K562 (cell line): ENCODE results near the gene TLE3. TPM values are rescaled to one million over a fixed set of nuclear protein-coding genes. Genes with fewer than 3 reads are reported as not detected.
A peak's percentile ranks its signal among the peaks of the same experiment; 100 is the strongest.

Experiments used
- ARID1B ChIP-seq: fragments of 450-650 bp; IDR thresholded peaks from 2 replicates; pipeline ENCODE4 v1.6.1; 2016; ENCODE audit warnings: antibody characterized with exemption, mild to moderate bottlenecking, inconsistent platforms
- ESRRB ChIP-seq: fragments of 250-450 bp; sonication (Bioruptor Pico); IDR thresholded peaks from 2 replicates; pipeline ENCODE4 v1.5.0; 2020; ENCODE audit warnings: mild to moderate bottlenecking, moderate library complexity, borderline replicate concordance
- FOXA1 ChIP-seq: fragments of 450-650 bp; IDR thresholded peaks from 2 replicates; pipeline ENCODE4 v1.6.1; 2016; ENCODE audit warnings: mild to moderate bottlenecking, borderline replicate concordance
- HDAC1 ChIP-seq, 2 experiments: fragments of 450-650 bp; IDR thresholded peaks; 2 replicates each; pipeline ENCODE4 v1.6.1; 2016 to 2017; ENCODE audit warnings: inconsistent platforms in 1 of 2, mild to moderate bottlenecking in 1 of 2, moderate library complexity in 1 of 2
- HDAC3 ChIP-seq: fragments of 450-650 bp; IDR thresholded peaks from 2 replicates; pipeline ENCODE4 v1.6.1; 2018; ENCODE audit warnings: borderline replicate concordance, mild to moderate bottlenecking, moderate library complexity; ENCODE audit not compliant: partially characterized antibody
- POLR2AphosphoS2 ChIP-seq: IDR thresholded peaks from 2 replicates; pipeline ENCODE4 v1.6.1; 2012; ENCODE audit warnings: low read length, improper control_type of control experiment
- PYGO2 ChIP-seq: fragments of 450-650 bp; IDR thresholded peaks from 2 replicates; pipeline ENCODE4 v1.6.1; 2016; ENCODE audit warnings: mild to moderate bottlenecking, missing genetic modification characterization, moderate library complexity, missing compliant biosample characterization
- SAFB2 ChIP-seq: fragments of 200-400 bp; formaldehyde crosslinking; IDR thresholded peaks from 2 replicates; pipeline ENCODE4 v1.6.1; 2018; ENCODE audit warnings: borderline replicate concordance, low read length, low read depth, moderate library complexity; ENCODE audit not compliant: severe bottlenecking
- SFPQ ChIP-seq: fragments of 200-400 bp; formaldehyde crosslinking; IDR thresholded peaks from 2 replicates; pipeline ENCODE4 v1.6.1; 2017; ENCODE audit warnings: mild to moderate bottlenecking, low read depth, low read length, moderate library complexity
- SMAD3 ChIP-seq: fragments of 450-650 bp; formaldehyde crosslinking; conservative IDR thresholded peaks from 2 replicates; pipeline ENCODE4 v1.4.0; 2020; ENCODE audit warnings: mild to moderate bottlenecking
- SMARCC2 ChIP-seq: fragments of 450-650 bp; IDR thresholded peaks from 2 replicates; pipeline ENCODE4 v1.6.1; 2017; ENCODE audit warnings: antibody characterized with exemption, moderate library complexity, mild to moderate bottlenecking, low read depth
- SP1 ChIP-seq: sonication (generic); formaldehyde crosslinking; IDR thresholded peaks from 2 replicates; pipeline ENCODE4 v1.8.1; 2022; ENCODE audit warnings: mild to moderate bottlenecking, missing genetic modification reagents
- SREBF2 ChIP-seq: sonication (generic); formaldehyde crosslinking; IDR thresholded peaks from 2 replicates; pipeline ENCODE4 v1.4.0; 2020; ENCODE audit warnings: mild to moderate bottlenecking, missing genetic modification reagents
- TAF9B ChIP-seq: fragments of 450-650 bp; IDR thresholded peaks from 2 replicates; pipeline ENCODE4 v1.6.1; 2018; ENCODE audit warnings: mild to moderate bottlenecking; ENCODE audit not compliant: partially characterized antibody
- TEAD2 ChIP-seq: fragments of 450-650 bp; IDR thresholded peaks from 2 replicates; pipeline ENCODE4 v1.6.1; 2016; ENCODE audit warnings: missing genetic modification characterization, control low read depth, missing compliant biosample characterization
- TFAM ChIP-seq: fragments of 250-450 bp; sonication (Bioruptor Pico); conservative IDR thresholded peaks from 2 replicates; pipeline ENCODE4 v1.5.0; 2021; ENCODE audit warnings: mild to moderate bottlenecking, moderate library complexity
- TRIM24 ChIP-seq, 2 experiments: fragments of 450-650 bp; IDR thresholded peaks; 2 replicates each; pipeline ENCODE4 v1.6.1; 2016
- ZC3H11A ChIP-seq: IDR thresholded peaks from 2 replicates; pipeline ENCODE4 v1.6.1; 2012; ENCODE audit warnings: low read depth, low read length, improper control_type of control experiment
- ZNF175 ChIP-seq: fragments of 200-800 bp; sonication (Bioruptor generic); IDR thresholded peaks from 2 replicates; pipeline ENCODE4 v1.6.1; 2016; ENCODE audit warnings: low read depth, mild to moderate bottlenecking, missing genetic modification characterization, missing compliant biosample characterization
- ZNF431 ChIP-seq: sonication (generic); formaldehyde crosslinking; IDR thresholded peaks from 2 replicates; pipeline ENCODE4 v1.8.0; 2022; ENCODE audit warnings: mild to moderate bottlenecking, missing genetic modification reagents
- ZNF655 ChIP-seq: fragments of 250-450 bp; sonication (Bioruptor Pico); IDR thresholded peaks from 2 replicates; pipeline ENCODE4 v1.5.0; 2021
- ZNF717 ChIP-seq: fragments of 250-450 bp; sonication (Bioruptor Pico); IDR thresholded peaks from 2 replicates; pipeline ENCODE4 v1.5.0; 2021
- polyA plus RNA-seq, 8 experiments: library from polyadenylated mRNA; depleted of rRNA in 4 of 8; stranded (reverse) in 5 of 8; unstranded in 3 of 8; fragments of >200 nt; fragmentation: Nextera tagmentation in 2 of 8; fragmentation: Illumina TruSeq in 1 of 8; extraction: Ambion mirVana in 2 of 8; extraction: Trizol in 1 of 8; gene quantifications; 2 replicates each; pipeline versions ENCODE4 v1.2.1 to v1.2.3, GENCODE V29; 2011 to 2014; ENCODE audit warnings: inconsistent platforms in 1 of 8, missing spikeins in 1 of 8
- total RNA-seq, 7 experiments: library from RNA; depleted of rRNA in 6 of 7; stranded (reverse); fragments of >200 nt in 6 of 7; fragmentation: Illumina TruSeq in 2 of 7; extraction: Trizol in 2 of 7; gene quantifications; 2 replicates each; pipeline versions ENCODE4 v1.2.1 to v1.2.3, GENCODE V29; 2011 to 2021; ENCODE audit warnings: low replicate concordance in 1 of 7
- TF ChIP-seq, protein P1 (sequence below), 2 experiments: fragments of 450-650 bp in 1 of 2; sonication (generic) in 1 of 2; formaldehyde crosslinking; conservative IDR thresholded peaks; 2 replicates each; pipeline versions ENCODE4 v1.4.0 to v1.8.1; 2020 to 2022; ENCODE audit warnings: mild to moderate bottlenecking in 1 of 2, missing genetic modification reagents in 1 of 2
- TF ChIP-seq, protein P2 (sequence below): fragments of 450-650 bp; conservative IDR thresholded peaks from 2 replicates; pipeline ENCODE4 v1.6.1; 2016; ENCODE audit warnings: missing genetic modification characterization, low read depth, mild to moderate bottlenecking, control low read depth, missing compliant biosample characterization

TLE3 gene
- total and polyA plus RNA-seq, 9 of the 15 experiments (the other 6 are each of a cell fraction or from before 2014, with no cell fraction given): 1.5 to 84.2 (median 14.1) TPM

DNA sequence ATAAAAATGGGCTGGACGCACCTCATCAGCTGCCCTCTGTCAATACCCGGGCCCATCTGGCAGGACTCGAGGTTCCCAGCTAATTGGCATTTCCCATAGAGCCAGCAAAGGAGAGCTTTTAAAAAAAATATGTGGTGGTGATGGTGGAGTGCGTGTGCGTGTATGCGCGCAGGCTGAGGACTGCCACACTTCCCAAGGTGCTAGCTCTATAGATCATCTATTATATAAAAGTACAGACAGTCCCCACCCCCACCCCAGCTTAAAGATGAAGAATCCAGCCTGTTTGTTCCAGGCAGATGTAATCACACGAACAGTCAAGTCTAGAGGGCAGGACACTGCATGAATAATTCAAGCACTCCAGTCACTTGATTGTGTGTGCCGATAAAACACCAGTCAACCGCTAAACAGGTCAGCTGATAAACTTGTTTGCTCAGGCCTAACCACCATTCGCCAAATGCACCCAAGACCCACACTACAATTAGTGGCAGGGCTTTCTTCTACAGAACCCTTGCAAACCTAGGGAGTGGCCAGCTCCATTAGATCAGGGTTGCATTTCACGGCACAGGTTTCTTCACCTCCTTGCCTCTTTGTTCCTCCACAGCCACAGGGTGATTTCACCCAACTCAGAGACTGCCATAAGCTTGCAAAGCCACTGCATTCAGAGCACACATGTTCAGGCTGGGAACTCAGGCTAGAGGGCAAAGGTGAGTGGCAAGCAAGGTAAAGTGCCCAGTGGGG lies 5.8 kb downstream of the TLE3 start (continued):
- TF ChIP-seq ZNF431 (CRISPR knock-in tag) (no peak), SMARCC2 (peak; percentile 77; the same call in 1 of the 2 replicates), ZC3H11A (no peak), FOXA1 (peak; percentile 82; the same call in 1 of the 2 replicates), SFPQ (no peak), PYGO2 (tag) (no peak), TAF9B (no peak), HDAC3 (no peak), SREBF2 (CRISPR knock-in tag) (no peak), POLR2AphosphoS2 (no peak), ARID1B (peak; percentile 90), ESRRB (CRISPR knock-in tag) (no peak), ZNF655 (CRISPR knock-in tag) (no peak), SMAD3 (peak; percentile 77; the same call in 1 of the 2 replicates), HDAC1 (IDR thresholded peaks at IDR 0.05) (peak in 1 of 2 experiments; percentile 84; a peak in 2 of 4 replicates), ZNF717 (no peak), TFAM (CRISPR knock-in tag) (no peak), TRIM24 (IDR thresholded peaks at IDR 0.05) (peak in 1 of 2 experiments; percentile 43; a peak in 2 of 4 replicates), SAFB2 (no peak), SP1 (CRISPR knock-in tag) (no peak), TEAD2 (tag) (no peak), ZNF175 (no peak)
- TF ChIP-seq, protein P1, sequence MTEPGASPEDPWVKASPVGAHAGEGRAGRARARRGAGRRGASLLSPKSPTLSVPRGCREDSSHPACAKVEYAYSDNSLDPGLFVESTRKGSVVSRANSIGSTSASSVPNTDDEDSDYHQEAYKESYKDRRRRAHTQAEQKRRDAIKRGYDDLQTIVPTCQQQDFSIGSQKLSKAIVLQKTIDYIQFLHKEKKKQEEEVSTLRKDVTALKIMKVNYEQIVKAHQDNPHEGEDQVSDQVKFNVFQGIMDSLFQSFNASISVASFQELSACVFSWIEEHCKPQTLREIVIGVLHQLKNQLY (CRISPR knock-in tag; conservative IDR thresholded peaks at IDR 0.05): no peak
- TF ChIP-seq, protein P2, sequence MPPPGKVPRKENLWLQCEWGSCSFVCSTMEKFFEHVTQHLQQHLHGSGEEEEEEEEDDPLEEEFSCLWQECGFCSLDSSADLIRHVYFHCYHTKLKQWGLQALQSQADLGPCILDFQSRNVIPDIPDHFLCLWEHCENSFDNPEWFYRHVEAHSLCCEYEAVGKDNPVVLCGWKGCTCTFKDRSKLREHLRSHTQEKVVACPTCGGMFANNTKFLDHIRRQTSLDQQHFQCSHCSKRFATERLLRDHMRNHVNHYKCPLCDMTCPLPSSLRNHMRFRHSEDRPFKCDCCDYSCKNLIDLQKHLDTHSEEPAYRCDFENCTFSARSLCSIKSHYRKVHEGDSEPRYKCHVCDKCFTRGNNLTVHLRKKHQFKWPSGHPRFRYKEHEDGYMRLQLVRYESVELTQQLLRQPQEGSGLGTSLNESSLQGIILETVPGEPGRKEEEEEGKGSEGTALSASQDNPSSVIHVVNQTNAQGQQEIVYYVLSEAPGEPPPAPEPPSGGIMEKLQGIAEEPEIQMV (tag): no peak
